Activated naive CD8-positive, alpha-beta T cell (primary cell): Measurements from ENCODE around the gene BEST4.
"Not testable (repeated sequence)": the region's sequence is repeated elsewhere in the genome, so short reads cannot be mapped to it uniquely, and the experiment has no call there.

Experiments
- H3K27ac Mint-ChIP-seq: one replicate; pipeline ENCODE4 v1.8.0; 2021; ENCODE audit warnings: mixed read lengths
- H3K27me3 Mint-ChIP-seq: one replicate; pipeline ENCODE4 v1.8.0; 2021; ENCODE audit warnings: mixed read lengths
- H3K36me3 Mint-ChIP-seq: one replicate; pipeline ENCODE4 v1.8.0; 2021; ENCODE audit warnings: mixed read lengths
- H3K4me1 Mint-ChIP-seq: one replicate; pipeline ENCODE4 v1.8.0; 2021; ENCODE audit warnings: low read depth, mixed read lengths
- H3K4me3 Mint-ChIP-seq: one replicate; pipeline ENCODE4 v1.8.0; 2021; ENCODE audit warnings: mild to moderate bottlenecking, mixed read lengths
- H3K9me3 Mint-ChIP-seq: one replicate; pipeline ENCODE4 v1.8.0; 2021; ENCODE audit warnings: low read depth, mixed read lengths

Gene BEST4

DNA sequence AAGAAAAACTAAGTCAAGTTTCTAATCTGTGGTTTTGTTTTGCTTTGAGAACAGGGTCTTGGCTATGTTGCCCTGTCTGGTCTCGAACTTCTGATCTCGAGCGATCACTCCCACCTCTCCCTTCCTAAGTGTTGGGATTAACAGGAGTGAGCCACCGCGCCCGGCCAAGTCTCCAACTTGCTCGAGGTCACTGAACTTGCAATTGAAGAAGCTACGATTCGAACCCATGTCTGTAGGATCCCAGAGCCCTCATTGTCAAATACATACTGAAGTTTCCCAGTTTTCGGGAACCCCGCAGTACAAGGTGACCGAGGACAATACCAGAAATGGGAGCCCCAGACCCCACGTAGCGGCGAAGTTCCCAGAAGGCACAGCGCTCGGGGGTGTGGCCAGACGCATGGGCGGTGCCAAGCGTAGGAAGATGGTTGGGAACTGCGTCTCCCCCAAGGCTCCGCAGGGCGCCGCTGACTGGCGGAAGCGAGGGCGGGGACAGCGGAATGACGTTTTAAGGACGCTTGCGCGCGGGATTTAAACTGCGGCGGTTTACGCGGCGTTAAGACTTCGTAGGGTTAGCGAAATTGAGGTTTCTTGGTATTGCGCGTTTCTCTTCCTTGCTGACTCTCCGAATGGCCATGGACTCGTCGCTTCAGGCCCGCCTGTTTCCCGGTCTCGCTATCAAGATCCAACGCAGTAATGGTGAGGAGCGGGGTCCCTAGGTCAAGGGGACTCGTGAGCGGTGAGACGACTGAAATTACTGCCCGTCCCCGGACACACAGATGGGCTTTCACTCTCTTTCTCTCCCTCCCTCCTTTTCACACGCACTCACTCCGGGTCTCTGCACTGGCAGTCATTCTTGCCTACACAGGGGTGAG, 48.4 kb downstream of the BEST4 start, which contains the start of gene KIF2C:
Gene KIF2C (plus strand): TSS at position 531 of the 872 bp plus-strand sequence. CDS start 96 bp downstream, at position 627.
- no peaks in the 10 kb centered on the region for H3K27me3 Mint-ChIP-seq
- H3K27ac Mint-ChIP-seq: peak within 1 kb of the TSS; percentile 95
- peaks cover 14% of the 10 kb centered on the region for H3K4me1 Mint-ChIP-seq
- no peaks in the 10 kb centered on the region for H3K9me3 Mint-ChIP-seq
- peak within 1 kb of the TSS; percentile 94 for H3K4me3 Mint-ChIP-seq
- H3K36me3 Mint-ChIP-seq: no peaks in the 10 kb centered on the region

DNA sequence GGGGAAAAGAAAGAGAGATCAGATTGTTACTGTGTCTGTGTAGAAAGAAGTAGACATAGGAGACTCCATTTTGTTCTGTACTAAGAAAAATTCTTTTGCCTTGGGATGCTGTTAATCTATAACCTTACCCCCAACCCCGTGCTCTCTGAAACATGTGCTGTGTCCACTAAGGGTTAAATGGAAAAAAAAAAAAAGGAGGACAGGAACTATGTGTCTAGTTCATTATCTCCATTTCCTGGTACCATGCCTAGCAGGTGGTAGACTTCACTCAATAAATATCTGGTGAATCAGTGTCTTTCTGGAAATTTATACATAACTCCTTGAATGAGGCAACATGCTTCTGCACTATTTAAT, 49.0 kb downstream of the BEST4 start:
- not testable (repeated sequence) for H3K9me3 Mint-ChIP-seq, H3K27me3 Mint-ChIP-seq, H3K36me3 Mint-ChIP-seq
- Mint-ChIP-seq H3K4me1 (peaks cover 14% of the 10 kb centered on the region), H3K27ac (peak overlapping the region; percentile 95), H3K4me3 (peak overlapping the region; percentile 94)

DNA sequence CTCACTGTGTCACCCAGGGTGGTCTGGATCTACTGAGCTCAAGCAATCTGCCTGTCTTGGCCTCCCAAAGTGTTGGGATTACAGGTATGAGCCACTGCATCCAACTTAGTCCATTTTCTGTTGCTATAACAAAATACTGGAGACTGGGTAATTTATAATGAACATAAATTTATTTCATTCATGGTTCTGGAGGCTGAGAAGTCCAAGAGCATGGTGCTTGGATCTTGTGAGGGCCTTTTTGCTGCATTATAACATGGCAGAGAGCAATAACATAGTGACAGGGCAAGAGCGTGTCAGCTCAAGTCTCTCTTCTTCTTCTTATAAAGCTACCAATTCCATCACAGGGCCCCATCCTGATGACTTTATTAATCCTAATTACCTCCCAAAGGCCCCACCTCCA, 52.0 kb downstream of the BEST4 start:
- H3K4me1 Mint-ChIP-seq: peaks cover 23% of the 10 kb centered on the region
- H3K4me3 Mint-ChIP-seq: no peak overlapping the region
- no peaks in the 10 kb centered on the region for H3K9me3 Mint-ChIP-seq
- no peak overlapping the region for H3K27ac Mint-ChIP-seq
- H3K36me3 Mint-ChIP-seq: no peaks in the 10 kb centered on the region
- H3K27me3 Mint-ChIP-seq: no peaks in the 10 kb centered on the region

DNA sequence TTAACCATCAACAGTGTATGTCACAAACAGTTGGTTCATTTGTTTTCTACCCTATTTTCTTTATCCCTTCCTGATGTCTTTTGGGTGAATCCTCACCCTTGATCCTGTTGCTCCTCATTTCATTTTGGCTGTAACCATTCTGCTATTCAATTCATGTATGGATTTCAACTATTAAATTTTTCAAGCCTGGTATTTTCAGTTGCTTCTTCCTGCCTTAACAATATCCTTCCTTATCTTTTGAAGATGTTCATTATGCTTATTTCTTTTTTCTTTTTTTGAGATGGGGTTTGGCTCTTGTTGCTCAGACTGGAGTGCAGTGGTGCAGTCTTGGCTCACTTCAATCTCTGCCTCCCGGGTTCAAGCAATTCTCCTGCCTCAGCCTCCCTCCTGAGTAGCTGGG, 54.2 kb downstream of the BEST4 start:
- Mint-ChIP-seq H3K36me3 (no peaks in the 10 kb centered on the region), H3K27ac (no peak overlapping the region), H3K4me1 (peaks cover 20% of the 10 kb centered on the region)

More for the DNA sequence above, 54.2 kb downstream of the BEST4 start:
- Mint-ChIP-seq H3K9me3 (no peaks in the 10 kb centered on the region), H3K4me3 (no peak overlapping the region), H3K27me3 (no peaks in the 10 kb centered on the region)
